ENCODE measurements around the gene NTHL1. TPM values are rescaled to one million over a fixed set of nuclear protein-coding genes. Genes with fewer than 3 reads are reported as not detected.
A peak's percentile ranks its signal among the peaks of the same experiment; 100 is the strongest.

NTHL1 gene
- total and polyA plus RNA-seq, 2 of the 4 experiments (the other 2 are of a cell fraction), result 22.8 to 28.0 TPM

DNA sequence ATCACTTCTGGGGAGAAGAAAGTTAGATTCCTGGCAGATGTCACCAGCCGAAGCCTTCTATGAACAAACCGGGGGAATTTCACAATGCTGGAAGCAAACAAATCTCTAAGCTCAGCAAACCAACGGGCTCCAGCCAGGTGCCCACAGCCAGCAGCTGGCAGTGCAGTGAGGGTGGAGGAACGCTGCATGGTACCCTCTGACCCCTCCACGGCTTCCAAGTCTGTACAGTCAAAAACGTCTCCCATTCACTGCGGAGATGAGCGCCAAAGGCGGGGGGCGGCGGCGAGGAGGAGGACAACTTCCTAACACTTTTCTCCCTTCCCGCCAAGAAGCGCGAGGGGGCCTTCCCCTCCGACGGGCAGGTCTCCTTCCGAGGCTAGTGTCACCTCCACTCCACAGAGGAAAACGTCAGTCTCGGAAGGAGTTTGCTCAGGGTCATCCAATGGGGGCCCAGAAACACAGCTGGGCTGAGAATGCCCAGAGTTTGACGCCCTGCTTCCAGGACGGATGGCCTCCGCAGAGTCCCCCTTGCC lies 38.9 kb downstream of the NTHL1 start:
- Histone ChIP-seq H3K18ac (ENCODE audit: low read depth, low read length) (no peak overlapping the region), H2AK9ac (replicated peaks; ENCODE audit: low read depth, low read length, poor library complexity) (peak overlapping the region; percentile 98), H4K20me1 (ENCODE audit: insufficient read depth, low read length) (peaks cover 55% of the 10 kb centered on the region), H2AFZ (replicated peaks; ENCODE audit: low read length, poor library complexity) (peak overlapping the region; percentile 79), H4K91ac (ENCODE audit: insufficient read depth, low read depth, low read length) (peak overlapping the region; percentile 24; the same call in 1 of the 2 replicates), H3K14ac (replicated peaks; ENCODE audit: low read depth, low read length) (peak overlapping the region; percentile 83), H3K9ac (ENCODE audit: low read depth, low read length) (peak overlapping the region; percentile 95), H2BK120ac (ENCODE audit: low read depth, low read length) (no peak overlapping the region), H3K27me3 (ENCODE audit: control insufficient read depth, insufficient read depth, low read length) (no peaks in the 10 kb centered on the region), H2AK5ac (ENCODE audit: low read depth, low read length) (peak overlapping the region; percentile 83), H4K8ac (ENCODE audit: low read depth in 2 of 2, low read length in 2 of 2) (peak overlapping the region in 1 of 2 experiments; percentile 14; a peak in 1 of 4 replicates), H3K36me3 (ENCODE audit: control insufficient read depth, insufficient read depth, low read length) (peaks cover 9% of the 10 kb centered on the region), H3K9me1 (ENCODE audit: insufficient read depth, low read length) (peaks cover 8% of the 10 kb centered on the region; the same call in 1 of the 2 replicates), H3K56ac (ENCODE audit: extremely low read depth, insufficient read depth, low read length) (peak overlapping the region; percentile 71), H3K23ac (ENCODE audit: low read depth, low read length) (peak overlapping the region; percentile 95), H3K4ac (ENCODE audit: low read depth, low read length) (peak overlapping the region; percentile 80), H2BK5ac (ENCODE audit: low read depth, low read length, poor library complexity, severe bottlenecking) (peak overlapping the region; percentile 60), H3K4me3 (ENCODE audit: insufficient read depth, low read depth, low read length) (peak overlapping the region; percentile 75), H3K9me3 (ENCODE audit: control insufficient read depth, insufficient read depth, low read length) (no peaks in the 10 kb centered on the region), H3K27ac (ENCODE audit: insufficient read depth, low read length) (peak overlapping the region; percentile 88), H3K79me1 (ENCODE audit: low read depth in 1 of 2, low read length in 2 of 2) (peaks cover 15 to 65% of the 10 kb centered on the region in 2 experiments; a peak in 3 of 4 replicates), H2BK20ac (ENCODE audit: low read depth, low read length) (no peak overlapping the region), H2BK15ac (ENCODE audit: low read depth, low read length) (no peak overlapping the region), H3K4me2 (ENCODE audit: low read depth, low read length) (peak overlapping the region; percentile 97), H3K4me1 (ENCODE audit: control insufficient read depth, insufficient read depth, low read length) (peaks cover 28% of the 10 kb centered on the region), H4K5ac (ENCODE audit: low read depth, low read length) (peak overlapping the region; percentile 40)
- DNase-seq (peak; percentile 44), ATAC-seq (ENCODE audit: low read depth) (peak; percentile 3)
- POLR2A ChIA-PET (ENCODE audit: unreplicated experiment), result no interaction called here
- WGBS, 2 experiments (ENCODE audit: extremely low coverage in 2 of 2, insufficient read length in 1 of 2), result 3% methylated on average over 13 of the region's 23 CpGs; no CpG with 5 or more reads in 1 of the 2 experiments
- CTCF ChIA-PET, result interaction anchor here (1.4 kb wide), 1 partner anchor 132 kb away, joined by 4 read pairs; no protein-coding TSS in a partner anchor
- intact Hi-C loops (cut with micrococcal nuclease), result no loop called here
- dilution Hi-C loops (cut with HindIII; ENCODE audit: low sequenced_read_pairs, unreplicated experiment), result no loop called here
- in situ Hi-C loops (cut with MboI; ENCODE audit: low sequenced_read_pairs), result no loop called here
- BruUV-seq (replicated peaks), result no TSS peak
- TF ChIP-seq MAZ (IDR thresholded peaks at IDR 0.05; ENCODE audit: borderline replicate concordance, low read depth, low read length) (peak; percentile 26; the same call in 1 of the 2 replicates), BHLHE40 (IDR thresholded peaks at IDR 0.05; ENCODE audit: low read depth, low read length) (no peak), CHD1 (IDR thresholded peaks at IDR 0.05; ENCODE audit: low read depth, low read length) (no peak), SMC3 (IDR thresholded peaks at IDR 0.05; ENCODE audit: low read depth, low read length) (no peak), NFE2L2 (IDR thresholded peaks at IDR 0.05; ENCODE audit: low read depth, low read length) (no peak), FOS (IDR thresholded peaks at IDR 0.05; ENCODE audit: low read depth, low read length) (no peak), RCOR1 (IDR thresholded peaks at IDR 0.05; ENCODE audit: insufficient replicate concordance, low read length) (no peak), MXI1 (IDR thresholded peaks at IDR 0.05; ENCODE audit: borderline replicate concordance, low read depth, low read length) (0 out of 2 replicates have a peak, but pooled peaks have one; percentile 33), RFX5 (IDR thresholded peaks at IDR 0.05; ENCODE audit: low read depth, low read length) (no peak), CEBPB (IDR thresholded peaks at IDR 0.05; ENCODE audit: low read depth, low read length) (peak; percentile 78), RAD21 (IDR thresholded peaks at IDR 0.05; ENCODE audit: low read length) (no peak), POLR2A (IDR thresholded peaks at IDR 0.05; ENCODE audit: low read depth, low read length) (0 out of 2 replicates have a peak, but pooled peaks have one; percentile 16)
- TF ChIP-seq, protein P1, sequence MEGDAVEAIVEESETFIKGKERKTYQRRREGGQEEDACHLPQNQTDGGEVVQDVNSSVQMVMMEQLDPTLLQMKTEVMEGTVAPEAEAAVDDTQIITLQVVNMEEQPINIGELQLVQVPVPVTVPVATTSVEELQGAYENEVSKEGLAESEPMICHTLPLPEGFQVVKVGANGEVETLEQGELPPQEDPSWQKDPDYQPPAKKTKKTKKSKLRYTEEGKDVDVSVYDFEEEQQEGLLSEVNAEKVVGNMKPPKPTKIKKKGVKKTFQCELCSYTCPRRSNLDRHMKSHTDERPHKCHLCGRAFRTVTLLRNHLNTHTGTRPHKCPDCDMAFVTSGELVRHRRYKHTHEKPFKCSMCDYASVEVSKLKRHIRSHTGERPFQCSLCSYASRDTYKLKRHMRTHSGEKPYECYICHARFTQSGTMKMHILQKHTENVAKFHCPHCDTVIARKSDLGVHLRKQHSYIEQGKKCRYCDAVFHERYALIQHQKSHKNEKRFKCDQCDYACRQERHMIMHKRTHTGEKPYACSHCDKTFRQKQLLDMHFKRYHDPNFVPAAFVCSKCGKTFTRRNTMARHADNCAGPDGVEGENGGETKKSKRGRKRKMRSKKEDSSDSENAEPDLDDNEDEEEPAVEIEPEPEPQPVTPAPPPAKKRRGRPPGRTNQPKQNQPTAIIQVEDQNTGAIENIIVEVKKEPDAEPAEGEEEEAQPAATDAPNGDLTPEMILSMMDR (conservative IDR thresholded peaks at IDR 0.05; ENCODE audit: low read depth, low read length), result no peak
- TF ChIP-seq, protein P2, sequence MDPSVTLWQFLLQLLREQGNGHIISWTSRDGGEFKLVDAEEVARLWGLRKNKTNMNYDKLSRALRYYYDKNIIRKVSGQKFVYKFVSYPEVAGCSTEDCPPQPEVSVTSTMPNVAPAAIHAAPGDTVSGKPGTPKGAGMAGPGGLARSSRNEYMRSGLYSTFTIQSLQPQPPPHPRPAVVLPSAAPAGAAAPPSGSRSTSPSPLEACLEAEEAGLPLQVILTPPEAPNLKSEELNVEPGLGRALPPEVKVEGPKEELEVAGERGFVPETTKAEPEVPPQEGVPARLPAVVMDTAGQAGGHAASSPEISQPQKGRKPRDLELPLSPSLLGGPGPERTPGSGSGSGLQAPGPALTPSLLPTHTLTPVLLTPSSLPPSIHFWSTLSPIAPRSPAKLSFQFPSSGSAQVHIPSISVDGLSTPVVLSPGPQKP (IDR thresholded peaks at IDR 0.05; ENCODE audit: borderline replicate concordance, low read depth, low read length), result no peak
- TF ChIP-seq, protein P3, sequence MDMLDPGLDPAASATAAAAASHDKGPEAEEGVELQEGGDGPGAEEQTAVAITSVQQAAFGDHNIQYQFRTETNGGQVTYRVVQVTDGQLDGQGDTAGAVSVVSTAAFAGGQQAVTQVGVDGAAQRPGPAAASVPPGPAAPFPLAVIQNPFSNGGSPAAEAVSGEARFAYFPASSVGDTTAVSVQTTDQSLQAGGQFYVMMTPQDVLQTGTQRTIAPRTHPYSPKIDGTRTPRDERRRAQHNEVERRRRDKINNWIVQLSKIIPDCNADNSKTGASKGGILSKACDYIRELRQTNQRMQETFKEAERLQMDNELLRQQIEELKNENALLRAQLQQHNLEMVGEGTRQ (IDR thresholded peaks at IDR 0.05; ENCODE audit: low read depth, low read length), result no peak
